GM12878 (cell line): ENCODE results near the gene SRCAP. TPM values are rescaled to one million over a fixed set of nuclear protein-coding genes. Genes with fewer than 3 reads are reported as not detected.
A peak's percentile ranks its signal among the peaks of the same experiment; 100 is the strongest.

Experiments
- ATAC-seq: fragments of 200-7000 bp; cut with Tn5 transposase; 3 replicates; pipeline ENCODE4 v1.9.1; 2020; ENCODE audit warnings: mild to moderate bottlenecking, moderate library complexity
- BruUV-seq: library from RNA; stranded (reverse); fragments of 400-500 nt; replicated peaks from 2 replicates; lab custom pipeline; 2021; lab: Mats Ljungman, UMichigan
- CTCF ChIA-PET: fragments of 300-600 bp; sonication (Branson Sonifier 250); formaldehyde crosslinking; extraction: SDS; loops from one replicate; lab custom pipeline; 2021; ENCODE audit warnings: inconsistent platforms; lab: Yijun Ruan, JAX
- POLR2A ChIA-PET: fragments of 350-600 bp; formaldehyde crosslinking; extraction: SDS; loops from one replicate; lab custom pipeline; 2021; ENCODE audit warnings: inconsistent platforms; lab: Charles Lee
- RAD21 ChIA-PET: fragments of 300-600 bp; sonication (Branson Sonifier 250); formaldehyde crosslinking; loops from one replicate; lab custom pipeline; 2023; ENCODE audit warnings: antibody characterized with exemption; ENCODE audit not compliant: unreplicated experiment; lab: Charles Lee
- SMC1A ChIA-PET: fragments of 300-600 bp; sonication (Branson Sonifier 250); formaldehyde crosslinking; loops from one replicate; lab custom pipeline; 2023; ENCODE audit not compliant: unreplicated experiment, uncharacterized antibody; lab: Charles Lee
- DNase-seq: peaks from one replicate; pipeline ENCODE4 v3.0.0-alpha.2; 2011; ENCODE audit warnings: low read depth, low spot score
- FAIRE-seq: peaks from 3 replicates; lab custom pipeline; 2011; peaks lifted over from hg19 to GRCh38; lab: Jason Lieb, UNC
- H2AFZ ChIP-seq: 2 replicates; pipeline ENCODE4 v1.6.0; 2011; ENCODE audit warnings: low read depth, low read length, control low read depth; ENCODE audit not compliant: control insufficient read depth
- H3K27ac ChIP-seq: 2 replicates; pipeline ENCODE4 v1.5.1; 2011; ENCODE audit warnings: control low read depth; ENCODE audit not compliant: control insufficient read depth, insufficient read depth
- H3K27me3 ChIP-seq, 2 experiments: replicated peaks in 1 of 2; 2 replicates each; pipeline versions ENCODE4 v1.6.0 to v1.6.1; 2011; ENCODE audit warnings: low read length in 1 of 2; ENCODE audit not compliant: control insufficient read depth in 2 of 2, insufficient read depth in 2 of 2
- H3K36me3 ChIP-seq, 2 experiments: 2 replicates each; pipeline ENCODE4 v1.5.1; 2011; ENCODE audit warnings: low read length in 1 of 2; ENCODE audit not compliant: control insufficient read depth in 2 of 2, insufficient read depth in 2 of 2
- H3K4me1 ChIP-seq: 2 replicates; pipeline ENCODE4 v1.6.1; 2011; ENCODE audit warnings: mild to moderate bottlenecking, low read length, moderate library complexity, mixed read lengths; ENCODE audit not compliant: control insufficient read depth, insufficient read depth
- H3K4me2 ChIP-seq: 2 replicates; pipeline ENCODE4 v1.6.0; 2011; ENCODE audit warnings: control low read depth; ENCODE audit not compliant: control insufficient read depth, insufficient read depth
- H3K4me3 ChIP-seq: fragments of 200-600 bp; sonication (generic); 2 replicates; pipeline ENCODE4 v1.5.1; 2016
- H3K79me2 ChIP-seq: 2 replicates; pipeline ENCODE4 v1.6.0; 2011; ENCODE audit warnings: low read length; ENCODE audit not compliant: control insufficient read depth, insufficient read depth
- H3K9ac ChIP-seq: 2 replicates; pipeline ENCODE4 v1.8.0; 2011; ENCODE audit warnings: low read length, control low read depth, mixed read lengths; ENCODE audit not compliant: control insufficient read depth, insufficient read depth
- H3K9me3 ChIP-seq: replicated peaks from 3 replicates; pipeline ENCODE4 v1.5.1; 2011; ENCODE audit warnings: mild to moderate bottlenecking, low read length; ENCODE audit not compliant: control insufficient read depth, insufficient read depth
- H4K20me1 ChIP-seq: 2 replicates; pipeline ENCODE4 v1.6.0; 2011; ENCODE audit not compliant: control insufficient read depth, insufficient read depth
- CBFB ChIP-seq: IDR thresholded peaks from 2 replicates; pipeline ENCODE4 v1.6.1; 2016; ENCODE audit warnings: antibody characterized with exemption, low read depth
- CBX5 ChIP-seq: sonication (generic); IDR thresholded peaks from 2 replicates; pipeline ENCODE4 v1.6.1; 2016; ENCODE audit warnings: low read depth, moderate library complexity, mild to moderate bottlenecking, inconsistent platforms
- CEBPB ChIP-seq, 2 experiments: fragments of 150-350 bp in 1 of 2; IDR thresholded peaks; 2 replicates each; pipeline ENCODE4 v1.6.1; 2012 to 2014; ENCODE audit warnings: low read depth in 2 of 2, low read length in 2 of 2, borderline replicate concordance in 1 of 2, inconsistent platforms in 1 of 2
- CHD2 ChIP-seq: IDR thresholded peaks from 2 replicates; pipeline ENCODE4 v1.6.1; 2011; ENCODE audit warnings: low read depth, low read length, improper control_type of control experiment, borderline replicate concordance
- FOS ChIP-seq: IDR thresholded peaks from 3 replicates; pipeline ENCODE4 v1.6.1; 2011; ENCODE audit warnings: borderline replicate concordance; ENCODE audit not compliant: insufficient read length; ENCODE audit errors: extremely low read depth
- HCFC1 ChIP-seq: fragments of 150-350 bp; IDR thresholded peaks from 2 replicates; pipeline ENCODE4 v1.6.1; 2014; ENCODE audit warnings: low read length
- KLF5 ChIP-seq: fragments of 450-650 bp; IDR thresholded peaks from 2 replicates; pipeline ENCODE4 v1.6.1; 2014; ENCODE audit warnings: mild to moderate bottlenecking; ENCODE audit not compliant: partially characterized antibody
- POLR2A ChIP-seq: IDR thresholded peaks from 2 replicates; pipeline ENCODE4 v1.6.1; 2011; ENCODE audit warnings: low read depth, mild to moderate bottlenecking, low read length
- POU2F2 ChIP-seq: IDR thresholded peaks from 3 replicates; pipeline ENCODE4 v1.6.1; 2011; ENCODE audit warnings: low read depth, mild to moderate bottlenecking, low read length, borderline replicate concordance
- RCOR1 ChIP-seq: conservative IDR thresholded peaks from 2 replicates; pipeline ENCODE4 v1.6.1; 2012; ENCODE audit warnings: low read depth, low read length, improper control_type of control experiment
- SIN3A ChIP-seq: IDR thresholded peaks from 2 replicates; pipeline ENCODE4 v1.6.1; 2012; ENCODE audit warnings: low read depth, low read length, improper control_type of control experiment
- SPI1 ChIP-seq: IDR thresholded peaks from 2 replicates; pipeline ENCODE4 v1.6.1; 2011; ENCODE audit warnings: low read depth, mild to moderate bottlenecking, low read length, moderate library complexity, borderline replicate concordance; ENCODE audit not compliant: insufficient read depth
- SREBF2 ChIP-seq: IDR thresholded peaks from 2 replicates; pipeline ENCODE4 v1.6.1; 2012; ENCODE audit warnings: mild to moderate bottlenecking, low read length
- SUPT20H ChIP-seq: IDR thresholded peaks from 2 replicates; pipeline ENCODE4 v1.6.1; 2011; ENCODE audit warnings: low read depth, mild to moderate bottlenecking, low read length, moderate library complexity, borderline replicate concordance; ENCODE audit not compliant: control insufficient read depth
- TAF1 ChIP-seq: IDR thresholded peaks from 2 replicates; pipeline ENCODE4 v1.6.1; 2011; ENCODE audit warnings: mild to moderate bottlenecking, low read depth, low read length, borderline replicate concordance
- WRNIP1 ChIP-seq: IDR thresholded peaks from 2 replicates; pipeline ENCODE4 v1.6.1; 2011; ENCODE audit warnings: low read depth, low read length, improper control_type of control experiment, borderline replicate concordance
- YY1 ChIP-seq: IDR thresholded peaks from 2 replicates; pipeline ENCODE4 v1.6.1; 2011; ENCODE audit warnings: low read depth, mild to moderate bottlenecking, low read length
- ZBED1 ChIP-seq: IDR thresholded peaks from 2 replicates; pipeline ENCODE4 v1.6.1; 2016; ENCODE audit warnings: borderline replicate concordance
- ZNF622 ChIP-seq: fragments of 450-650 bp; IDR thresholded peaks from 2 replicates; pipeline ENCODE4 v1.6.1; 2017; ENCODE audit warnings: mild to moderate bottlenecking, inconsistent platforms
- WGBS: methylation state at CpG from one replicate; pipeline ENCODE4 v1.1.6; 2016; ENCODE audit warnings: low lambda C conversion rate; ENCODE audit not compliant: insufficient replicate concordance, insufficient coverage; ENCODE audit errors: missing lambda C conversion rate; 5-methylcytosine and 5-hydroxymethylcytosine counted together
- in situ Hi-C: fragments of 300-500 bp; cut with MboI; formaldehyde crosslinking; loops from 9 replicates; pipeline ENCODE4 v1.14.3; 2018; ENCODE audit warnings: mixed read lengths
- intact Hi-C: fragments of 100-400 bp; cut with micrococcal nuclease; formaldehyde crosslinking; loops from one replicate; pipeline ENCODE4 v1.14.2; 2022; ENCODE audit not compliant: unreplicated experiment
- polyA plus RNA-seq, 11 experiments: library from polyadenylated mRNA; depleted of rRNA in 4 of 11; unstranded in 6 of 11; stranded (reverse) in 5 of 11; fragments of >200 nt; fragmentation: Nextera tagmentation in 4 of 11; fragmentation: Illumina TruSeq in 1 of 11; extraction: Ambion mirVana in 4 of 11; extraction: Trizol in 1 of 11; gene quantifications; 1 replicate in 1 of 11; 2 replicates in 10 of 11; pipeline versions ENCODE4 v1.2.1 to v1.2.3, GENCODE V29; 2011 to 2016; ENCODE audit warnings: inconsistent platforms in 2 of 11, missing spikeins in 2 of 11, low read depth in 1 of 11
- total RNA-seq, 4 experiments: library from RNA; depleted of rRNA in 3 of 4; stranded (reverse); fragments of >200 nt in 3 of 4; fragmentation: Illumina TruSeq in 1 of 4; extraction: Trizol in 1 of 4; gene quantifications; 2 replicates each; pipeline versions ENCODE4 v1.2.1 to v1.2.3, GENCODE V29; 2013 to 2021
- TF ChIP-seq, protein P1 (sequence below): IDR thresholded peaks from 2 replicates; pipeline ENCODE4 v1.6.1; 2012; ENCODE audit warnings: low read depth, low read length, improper control_type of control experiment
- TF ChIP-seq, protein P2 (sequence below): fragments of 450-650 bp; IDR thresholded peaks from 2 replicates; pipeline ENCODE4 v1.6.1; 2016; ENCODE audit warnings: mild to moderate bottlenecking

SRCAP gene
- total and polyA plus RNA-seq, 10 of the 15 experiments (the other 5 are each of a cell fraction or from before 2014, with no cell fraction given), result 0.24 to 58.4 (median 11.6) TPM

DNA sequence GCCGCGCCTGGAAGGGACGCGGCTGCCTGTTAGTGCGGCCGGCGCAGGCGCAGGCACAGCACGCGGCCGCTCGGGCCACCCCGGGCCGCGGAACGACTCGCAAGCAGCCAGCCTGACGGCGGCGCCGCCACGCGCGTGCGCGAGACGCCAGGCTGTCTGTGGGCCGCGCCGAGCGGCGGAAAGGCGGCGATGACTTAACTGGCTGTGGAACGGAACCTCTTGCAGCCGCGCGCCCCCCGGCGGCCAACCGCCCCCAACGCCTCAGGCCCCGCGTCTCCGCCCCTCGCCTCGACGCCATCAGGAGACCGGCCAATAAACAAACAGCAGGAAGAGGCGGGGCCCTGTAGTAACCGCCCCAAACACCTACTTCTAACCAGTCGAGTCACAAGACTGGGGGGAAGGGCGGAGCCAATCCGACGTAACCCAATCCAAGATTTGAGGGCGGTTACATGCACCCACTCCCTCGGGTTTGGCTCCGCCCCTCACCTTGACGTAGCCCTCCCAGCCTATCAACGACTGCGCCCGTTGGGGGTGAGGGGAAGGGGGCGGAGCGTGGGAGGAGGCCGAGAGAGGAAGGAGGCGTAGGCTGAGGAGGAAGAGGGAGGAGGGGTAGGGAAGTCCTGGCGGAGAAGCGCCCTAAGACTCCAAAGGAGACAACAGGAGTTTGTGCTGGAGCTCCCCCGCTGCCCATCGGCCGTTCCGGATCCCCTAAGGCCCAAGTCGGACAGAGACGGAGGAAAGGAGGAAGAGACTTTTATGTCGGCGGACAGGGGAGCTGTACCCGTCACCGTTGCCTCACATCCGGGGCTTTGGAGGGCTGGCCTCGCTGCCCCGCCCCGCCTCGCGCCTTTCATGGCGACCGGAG, 40.9 kb upstream of the SRCAP start, which contains the start of gene FBRS:
FBRS (plus strand) TSS at position 566 of the 865 bp plus-strand sequence. CDS start 1,088 bp downstream, outside the sequence.
- ChIA-PET RAD21 (interaction anchor here (0.8 to 4.4 kb wide), 13 partner anchors 8 to 249 kb away, joined by 3 to 64 read pairs (median 3); partner anchors contain the start of genes DCTPP1, PHKG2, PRR14 and SRCAP), POLR2A (interaction anchor here (0.6 to 4.8 kb wide), 14 partner anchors 8 to 515 kb away, joined by 3 to 36 read pairs (median 6); partner anchors contain the start of genes DCTPP1, PRR14, SEPHS2 and SRCAP), CTCF (interaction anchor here (0.5 to 4.8 kb wide), 13 partner anchors 8 to 473 kb away, joined by 3 to 61 read pairs (median 6); partner anchors contain the start of genes DCTPP1, PRR14 and TBC1D10B), SMC1A (interaction anchor here (0.6 to 4.6 kb wide), 9 partner anchors 8 to 220 kb away, joined by 3 to 80 read pairs (median 4); partner anchors contain the start of genes PRR14 and ZNF747)
- peak within 1 kb of the TSS; percentile 87 for H2AFZ ChIP-seq
- H3K4me2 ChIP-seq, result peak within 1 kb of the TSS; percentile 96
- peaks cover 18 to 32% of the 10 kb centered on the region in 2 experiments for H3K36me3 ChIP-seq
- H3K9me3 ChIP-seq, result no peaks in the 10 kb centered on the region; the same call in 2 of the 3 replicates
- H3K9ac ChIP-seq, result peak within 1 kb of the TSS; percentile 90
- DNase-seq (peak; percentile 99), ATAC-seq (peak; percentile 81), FAIRE-seq (peak; percentile 99)
- H3K27ac ChIP-seq, result peak within 1 kb of the TSS; percentile 98
- peaks cover 22% of the 10 kb centered on the region for H3K4me1 ChIP-seq
- H3K4me3 ChIP-seq, result peak within 1 kb of the TSS; percentile 89
- BruUV-seq, result no TSS peak
- H3K27me3 ChIP-seq, result no peaks in the 10 kb centered on the region
- H3K79me2 ChIP-seq, result peaks cover 38% of the 10 kb centered on the region
- 0 out of 2 replicates have a peak, but pooled peaks cover 4% of the 10 kb centered on the region for H4K20me1 ChIP-seq
- intact Hi-C loops (loop anchor here (1.0 to 10.0 kb wide), 6 partner anchors 8 to 267 kb away; partner anchors contain the start of genes BCL7C, CFAP119, CTF1 and FBXL19), in situ Hi-C loops (loop anchor here (25.0 kb wide), 1 partner anchor 1229 kb away; no protein-coding TSS in a partner anchor)
- WGBS, result under 1% methylated on average over 76 of the region's 86 CpGs
- TF ChIP-seq SPI1 (peak; percentile 55; the same call in 1 of the 2 replicates), HCFC1 (peak; percentile 11; the same call in 1 of the 2 replicates), SUPT20H (no peak), ZBED1 (0 out of 2 replicates have a peak, but pooled peaks have one; percentile 30), POU2F2 (peak; percentile 45; the same call in 2 of the 3 replicates), KLF5 (peak; percentile 26), CHD2 (peak; percentile 91), POLR2A (peak; percentile 84), SIN3A (peak; percentile 67; the same call in 1 of the 2 replicates), SREBF2 (0 out of 2 replicates have a peak, but pooled peaks have one; percentile 3), CBX5 (no peak), CBFB (no peak), CEBPB (IDR thresholded peaks at IDR 0.05; ENCODE audit: borderline replicate concordance in 1 of 2, low read depth in 2 of 2, low read length in 2 of 2) (0 out of 4 replicates have a peak, but pooled peaks of 1 of the 2 experiments have one; percentile 14), YY1 (peak; percentile 70), WRNIP1 (no peak), RCOR1 (0 out of 2 replicates have a peak, but pooled peaks have one; percentile 41), ZNF622 (no peak), FOS (peak; percentile 24), TAF1 (peak; percentile 70; the same call in 1 of the 2 replicates)
- TF ChIP-seq, protein P1, sequence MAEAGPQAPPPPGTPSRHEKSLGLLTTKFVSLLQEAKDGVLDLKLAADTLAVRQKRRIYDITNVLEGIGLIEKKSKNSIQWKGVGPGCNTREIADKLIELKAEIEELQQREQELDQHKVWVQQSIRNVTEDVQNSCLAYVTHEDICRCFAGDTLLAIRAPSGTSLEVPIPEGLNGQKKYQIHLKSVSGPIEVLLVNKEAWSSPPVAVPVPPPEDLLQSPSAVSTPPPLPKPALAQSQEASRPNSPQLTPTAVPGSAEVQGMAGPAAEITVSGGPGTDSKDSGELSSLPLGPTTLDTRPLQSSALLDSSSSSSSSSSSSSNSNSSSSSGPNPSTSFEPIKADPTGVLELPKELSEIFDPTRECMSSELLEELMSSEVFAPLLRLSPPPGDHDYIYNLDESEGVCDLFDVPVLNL, result 0 out of 2 replicates have a peak, but pooled peaks have one; percentile 28
- TF ChIP-seq, protein P2, sequence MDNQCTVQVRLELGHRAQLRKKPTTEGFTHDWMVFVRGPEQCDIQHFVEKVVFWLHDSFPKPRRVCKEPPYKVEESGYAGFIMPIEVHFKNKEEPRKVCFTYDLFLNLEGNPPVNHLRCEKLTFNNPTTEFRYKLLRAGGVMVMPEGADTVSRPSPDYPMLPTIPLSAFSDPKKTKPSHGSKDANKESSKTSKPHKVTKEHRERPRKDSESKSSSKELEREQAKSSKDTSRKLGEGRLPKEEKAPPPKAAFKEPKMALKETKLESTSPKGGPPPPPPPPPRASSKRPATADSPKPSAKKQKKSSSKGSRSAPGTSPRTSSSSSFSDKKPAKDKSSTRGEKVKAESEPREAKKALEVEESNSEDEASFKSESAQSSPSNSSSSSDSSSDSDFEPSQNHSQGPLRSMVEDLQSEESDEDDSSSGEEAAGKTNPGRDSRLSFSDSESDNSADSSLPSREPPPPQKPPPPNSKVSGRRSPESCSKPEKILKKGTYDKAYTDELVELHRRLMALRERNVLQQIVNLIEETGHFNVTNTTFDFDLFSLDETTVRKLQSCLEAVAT, result peak; percentile 78
